WTC11 (cell line): Measurements from ENCODE around the gene CDH11.

Experiments used
- CTCF ChIP-seq: fragments of 200-600 bp; IDR thresholded peaks from 2 replicates; pipeline ENCODE4 v1.8.0; 2022; ENCODE audit warnings: antibody characterized with exemption
- E2F4 ChIP-seq: sonication (generic); formaldehyde crosslinking; IDR thresholded peaks from 2 replicates; pipeline ENCODE4 v1.8.1; 2022; ENCODE audit warnings: low read depth, mild to moderate bottlenecking, moderate library complexity, missing genetic modification reagents, borderline replicate concordance
- EMX1 ChIP-seq: fragments of 250-450 bp; sonication (Bioruptor Pico); IDR thresholded peaks from 2 replicates; pipeline ENCODE4 v1.8.0; 2021; ENCODE audit warnings: mild to moderate bottlenecking
- FOXJ3 ChIP-seq: sonication (generic); formaldehyde crosslinking; IDR thresholded peaks from 2 replicates; pipeline ENCODE4 v1.9.0; 2021; ENCODE audit warnings: missing genetic modification reagents, mild to moderate bottlenecking, borderline replicate concordance
- FOXK1 ChIP-seq: sonication (generic); formaldehyde crosslinking; IDR thresholded peaks from 2 replicates; pipeline ENCODE4 v1.8.0; 2022; ENCODE audit warnings: mild to moderate bottlenecking, moderate library complexity, missing genetic modification reagents
- MAX ChIP-seq: sonication (generic); formaldehyde crosslinking; IDR thresholded peaks from 2 replicates; pipeline ENCODE4 v1.8.0; 2022; ENCODE audit warnings: mild to moderate bottlenecking, missing genetic modification reagents
- NFE2L1 ChIP-seq: sonication (generic); formaldehyde crosslinking; IDR thresholded peaks from 2 replicates; pipeline ENCODE4 v1.8.1; 2023; ENCODE audit warnings: missing genetic modification reagents
- USF2 ChIP-seq: sonication (generic); formaldehyde crosslinking; IDR thresholded peaks from 2 replicates; pipeline ENCODE4 v1.8.1; 2023; ENCODE audit warnings: mild to moderate bottlenecking, missing genetic modification reagents, moderate library complexity

- no peak for TF ChIP-seq USF2
- TF ChIP-seq NFE2L1 (CRISPR knock-in tag), result no peak
- TF ChIP-seq MAX, result no peak
- TF ChIP-seq EMX1 (CRISPR knock-in tag), result no peak
- no peak for TF ChIP-seq E2F4 (CRISPR knock-in tag)
- no peak for TF ChIP-seq CTCF
- TF ChIP-seq FOXK1, result no peak
- TF ChIP-seq FOXJ3 (CRISPR knock-in tag), result no peak
Observed at GRCh38 chr16:65136681-65137080, 14.8 kb upstream of the CDH11 start.
